Natural killer cell (primary cell): Measurements from ENCODE around the gene ECI1. TPM values are rescaled to one million over a fixed set of nuclear protein-coding genes. Genes with fewer than 3 reads are reported as not detected.

Source experiments
- ATAC-seq, 3 donors: fragments of 150-1000 bp in 2 of 3; fragments of 200-7000 bp in 1 of 3; cut with Tn5 transposase; 1 replicate in 1 of 3; 2 replicates in 2 of 3; pipeline ENCODE4 v1.10.0; 2021; ENCODE audit warnings: mild to moderate bottlenecking in 2 of 3, moderate library complexity in 2 of 3
- DNase-seq, 2 donors: peaks; one replicate each; pipeline versions ENCODE4 v3.0.0 to v3.0.0-alpha.2; 2013 to 2021; ENCODE audit warnings: mixed read lengths in 1 of 2
- H3K27ac ChIP-seq: one replicate; pipeline ENCODE4 v1.5.1; 2013; ENCODE audit warnings: mild to moderate bottlenecking, low read length
- H3K27me3 ChIP-seq: one replicate; pipeline ENCODE4 v1.6.1; 2013; ENCODE audit warnings: low read length; ENCODE audit not compliant: control insufficient read depth, insufficient read depth
- H3K36me3 ChIP-seq: one replicate; pipeline ENCODE4 v1.6.1; 2013; ENCODE audit warnings: low read length; ENCODE audit not compliant: control insufficient read depth, insufficient read depth
- H3K4me1 ChIP-seq: one replicate; pipeline ENCODE4 v1.6.1; 2013; ENCODE audit warnings: low read length; ENCODE audit not compliant: control insufficient read depth, insufficient read depth
- H3K4me3 ChIP-seq: one replicate; pipeline ENCODE4 v1.5.1; 2013; ENCODE audit warnings: low read length
- H3K9me3 ChIP-seq: one replicate; pipeline ENCODE4 v1.6.1; 2013; ENCODE audit warnings: low read length; ENCODE audit not compliant: control insufficient read depth, insufficient read depth
- H3K27ac Mint-ChIP-seq, 2 donors: one replicate each; pipeline ENCODE4 v1.8.0; 2022; ENCODE audit warnings: mild to moderate bottlenecking in 2 of 2, mixed read lengths in 2 of 2, moderate library complexity in 1 of 2
- H3K27me3 Mint-ChIP-seq, 2 donors: one replicate each; pipeline ENCODE4 v1.8.0; 2022; ENCODE audit warnings: low read depth in 2 of 2, mixed read lengths in 2 of 2
- H3K36me3 Mint-ChIP-seq: one replicate; pipeline ENCODE4 v1.8.0; 2022; ENCODE audit warnings: mixed read lengths
- H3K4me1 Mint-ChIP-seq, 2 donors: one replicate each; pipeline ENCODE4 v1.8.0; 2022; ENCODE audit warnings: mixed read lengths in 2 of 2
- H3K4me3 Mint-ChIP-seq: one replicate; pipeline ENCODE4 v1.8.0; 2022; ENCODE audit warnings: mild to moderate bottlenecking, moderate library complexity, mixed read lengths
- H3K9me3 Mint-ChIP-seq, 2 donors: one replicate each; pipeline ENCODE4 v1.8.0; 2022; ENCODE audit warnings: mixed read lengths in 2 of 2
- WGBS: methylation state at CpG from one replicate; pipeline ENCODE4 v1.1.7; 2013; ENCODE audit warnings: missing lambda C conversion rate; ENCODE audit not compliant: insufficient coverage; 5-methylcytosine and 5-hydroxymethylcytosine counted together
- intact Hi-C: fragments of 100-400 bp; cut with micrococcal nuclease; formaldehyde crosslinking; loops from one replicate; pipeline ENCODE4 v1.14.2; 2022
- total RNA-seq, 4 donors: library from RNA; stranded (reverse); fragments of 120-200 nt in 1 of 4; gene quantifications; one replicate each; pipeline versions ENCODE4 v1.2.3 to v1.2.4, GENCODE V29; 2013 to 2022
- TF ChIP-seq, protein P1 (sequence below): fragments of 200-600 bp; IDR thresholded peaks from one replicate; pipeline ENCODE4 v1.8.0; 2022; ENCODE audit warnings: antibody characterized with exemption

ECI1 gene
- total RNA-seq, 3 donors from 2014 or later (not counting 1 experiment from before 2014, with no cell fraction given) = 14.6 to 19.2 (median 19.0) TPM

DNA sequence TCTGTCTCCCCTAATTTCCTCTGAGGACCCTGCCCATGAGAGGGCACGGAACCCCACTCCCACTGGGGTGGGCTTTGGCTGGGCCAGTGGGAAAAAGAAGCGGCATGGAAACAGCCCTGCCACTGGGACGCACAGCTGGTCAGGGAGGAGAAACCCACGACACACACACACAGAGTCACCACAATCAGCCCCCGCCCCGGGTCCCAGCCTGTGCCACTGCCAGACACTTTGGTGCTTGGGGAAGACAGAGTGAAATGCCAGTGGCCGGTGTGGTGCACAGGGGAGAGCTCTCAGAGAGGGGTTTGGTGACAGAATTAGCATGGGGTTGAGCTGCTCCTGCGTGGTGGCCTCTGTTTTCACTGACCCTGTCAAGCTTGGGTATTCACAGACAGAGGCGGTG lies 47.2 kb upstream of the ECI1 start:
- Histone ChIP-seq H3K27ac (no peak overlapping the region), H3K4me1 (peaks cover 22% of the 10 kb centered on the region), H3K36me3 (no peaks in the 10 kb centered on the region), H3K9me3 (no peaks in the 10 kb centered on the region), H3K27me3 (no peaks in the 10 kb centered on the region), H3K4me3 (no peak overlapping the region)
- no peaks in the 10 kb centered on the region for H3K9me3 Mint-ChIP-seq
- no peaks in the 10 kb centered on the region for H3K27me3 Mint-ChIP-seq
- 90% methylated on average over 7 of the region's 9 CpGs for WGBS
- no peak overlapping the region for H3K27ac Mint-ChIP-seq
- peaks cover 7 to 16% of the 10 kb centered on the region in 2 donors for H3K4me1 Mint-ChIP-seq
- TF ChIP-seq, protein P1, sequence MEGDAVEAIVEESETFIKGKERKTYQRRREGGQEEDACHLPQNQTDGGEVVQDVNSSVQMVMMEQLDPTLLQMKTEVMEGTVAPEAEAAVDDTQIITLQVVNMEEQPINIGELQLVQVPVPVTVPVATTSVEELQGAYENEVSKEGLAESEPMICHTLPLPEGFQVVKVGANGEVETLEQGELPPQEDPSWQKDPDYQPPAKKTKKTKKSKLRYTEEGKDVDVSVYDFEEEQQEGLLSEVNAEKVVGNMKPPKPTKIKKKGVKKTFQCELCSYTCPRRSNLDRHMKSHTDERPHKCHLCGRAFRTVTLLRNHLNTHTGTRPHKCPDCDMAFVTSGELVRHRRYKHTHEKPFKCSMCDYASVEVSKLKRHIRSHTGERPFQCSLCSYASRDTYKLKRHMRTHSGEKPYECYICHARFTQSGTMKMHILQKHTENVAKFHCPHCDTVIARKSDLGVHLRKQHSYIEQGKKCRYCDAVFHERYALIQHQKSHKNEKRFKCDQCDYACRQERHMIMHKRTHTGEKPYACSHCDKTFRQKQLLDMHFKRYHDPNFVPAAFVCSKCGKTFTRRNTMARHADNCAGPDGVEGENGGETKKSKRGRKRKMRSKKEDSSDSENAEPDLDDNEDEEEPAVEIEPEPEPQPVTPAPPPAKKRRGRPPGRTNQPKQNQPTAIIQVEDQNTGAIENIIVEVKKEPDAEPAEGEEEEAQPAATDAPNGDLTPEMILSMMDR = no peak
- intact Hi-C loops = no loop called here
- no peaks in the 10 kb centered on the region for H3K36me3 Mint-ChIP-seq
- ATAC-seq (no peak), DNase-seq (no peak)
- H3K4me3 Mint-ChIP-seq = no peak overlapping the region

DNA sequence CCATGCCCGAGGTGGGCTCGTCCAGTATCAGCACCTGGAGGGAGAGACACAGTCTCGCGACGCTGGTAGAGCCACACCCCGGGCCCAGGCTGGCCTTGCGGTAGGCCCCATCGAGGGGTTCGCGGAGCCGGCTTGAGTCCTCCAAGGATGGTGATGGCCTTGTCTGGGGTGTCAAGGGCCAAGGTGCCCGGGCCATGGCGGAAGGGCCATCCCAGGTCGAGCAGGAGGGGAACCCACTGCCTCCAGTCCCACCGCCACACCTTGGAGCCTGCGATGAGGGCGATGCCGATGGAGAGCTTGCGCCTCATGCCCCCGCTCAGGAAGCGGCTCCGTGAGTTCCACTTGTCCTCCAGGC lies 46.1 kb upstream of the ECI1 start:
- TF ChIP-seq, protein P1 = no peak
- Histone ChIP-seq H3K4me1 (peaks cover 22% of the 10 kb centered on the region), H3K4me3 (no peak overlapping the region), H3K36me3 (no peaks in the 10 kb centered on the region), H3K27ac (no peak overlapping the region), H3K9me3 (no peaks in the 10 kb centered on the region), H3K27me3 (no peaks in the 10 kb centered on the region)
- ATAC-seq = no peak
- Mint-ChIP-seq H3K27ac (no peak overlapping the region), H3K9me3 (no peaks in the 10 kb centered on the region), H3K27me3 (no peaks in the 10 kb centered on the region), H3K36me3 (no peaks in the 10 kb centered on the region), H3K4me3 (no peak overlapping the region), H3K4me1 (peaks cover 7 to 16% of the 10 kb centered on the region in 2 donors)
- intact Hi-C loops = no loop called here
- no peak for DNase-seq
- WGBS = 96% methylated on average over 22 of the region's 22 CpGs

DNA sequence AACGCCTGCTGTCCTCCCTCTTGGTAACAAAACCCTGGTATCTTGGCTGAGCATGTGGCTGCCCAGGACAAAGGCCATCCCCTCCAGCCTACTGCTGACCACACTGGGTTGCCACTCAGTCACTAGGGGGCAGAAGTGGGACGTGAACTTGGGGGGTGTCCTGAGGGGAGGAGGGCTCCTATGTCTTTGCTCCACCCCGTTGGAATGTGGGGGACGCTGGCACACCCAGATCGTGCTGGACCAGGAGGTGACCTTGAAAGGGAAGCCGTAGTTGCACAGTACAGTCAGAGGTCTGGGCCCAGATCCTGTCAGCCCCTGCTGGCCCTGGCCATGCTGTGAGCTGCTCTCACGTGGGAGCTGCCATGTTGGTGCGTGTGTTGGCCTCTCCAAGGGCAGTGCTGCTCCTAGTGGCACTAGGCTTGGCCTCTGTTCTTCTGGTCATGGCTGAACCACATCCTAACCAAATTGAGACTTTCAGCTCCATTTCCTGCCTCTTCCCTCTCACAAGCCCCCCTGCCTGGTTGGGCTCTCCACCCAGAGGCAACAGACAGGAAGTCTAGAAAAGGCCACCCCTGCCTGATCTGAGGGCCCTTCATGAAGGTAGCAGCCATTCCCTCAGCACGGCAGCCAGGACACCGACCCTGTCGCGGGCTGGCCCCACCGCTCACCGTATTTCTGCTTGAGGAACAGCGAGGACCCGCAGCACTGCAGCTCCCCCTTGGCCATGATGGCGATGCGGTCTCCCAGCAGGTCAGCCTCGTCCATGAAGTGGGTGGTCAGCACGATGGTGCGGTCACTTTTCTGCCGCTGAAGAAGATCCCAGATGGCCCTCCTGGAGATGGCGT lies 45.5 kb upstream of the ECI1 start:
- DNase-seq = peak in 1 of 2 donors; percentile 28
- no peak overlapping the region for H3K27ac Mint-ChIP-seq

More for the DNA sequence above, 45.5 kb upstream of the ECI1 start:
- Mint-ChIP-seq H3K4me1 (peaks cover 7 to 16% of the 10 kb centered on the region in 2 donors), H3K36me3 (no peaks in the 10 kb centered on the region), H3K9me3 (no peaks in the 10 kb centered on the region), H3K4me3 (no peak overlapping the region), H3K27me3 (no peaks in the 10 kb centered on the region)
- WGBS = 86% methylated on average over 23 of the region's 23 CpGs
- intact Hi-C loops = no loop called here
- Histone ChIP-seq H3K27ac (no peak overlapping the region), H3K4me1 (peaks cover 22% of the 10 kb centered on the region), H3K9me3 (no peaks in the 10 kb centered on the region), H3K27me3 (no peaks in the 10 kb centered on the region), H3K4me3 (no peak overlapping the region), H3K36me3 (no peaks in the 10 kb centered on the region)
- TF ChIP-seq, protein P1 = no peak
- peak in 1 of 3 donors; percentile 11 for ATAC-seq
